Loucy (cell line): ENCODE measurements around the gene BZW2.

ENCODE experiments used
- H2AFZ ChIP-seq: fragments of 200-600 bp; sonication (generic); 2 replicates; pipeline ENCODE4 v1.6.0; 2016; ENCODE audit warnings: antibody characterized with exemption, mild to moderate bottlenecking, low read length, moderate library complexity
- H3F3A ChIP-seq: fragments of 200-600 bp; 2 replicates; pipeline ENCODE4 v1.6.0; 2016; ENCODE audit warnings: antibody characterized with exemption, low read depth, mild to moderate bottlenecking
- H3K27me3 ChIP-seq: fragments of 200-600 bp; sonication (generic); 2 replicates; pipeline ENCODE4 v1.6.1; 2014; ENCODE audit warnings: low read length, mild to moderate bottlenecking; ENCODE audit not compliant: insufficient read depth, poor library complexity, severe bottlenecking
- H3K36me3 ChIP-seq: fragments of 200-600 bp; sonication (generic); 2 replicates; pipeline ENCODE4 v1.6.1; 2016; ENCODE audit warnings: low read length; ENCODE audit not compliant: insufficient read depth
- H3K4me1 ChIP-seq: fragments of 200-600 bp; sonication (generic); 2 replicates; pipeline ENCODE4 v1.5.1; 2014; ENCODE audit warnings: low read length, mild to moderate bottlenecking; ENCODE audit not compliant: insufficient read depth, poor library complexity, severe bottlenecking
- H3K4me2 ChIP-seq: fragments of 200-600 bp; sonication (generic); 2 replicates; pipeline ENCODE4 v1.6.0; 2014; ENCODE audit warnings: antibody characterized with exemption, low read length, low read depth, mild to moderate bottlenecking; ENCODE audit not compliant: poor library complexity, severe bottlenecking
- H3K4me3 ChIP-seq: fragments of 200-600 bp; sonication (generic); 2 replicates; pipeline ENCODE4 v1.5.1; 2014; ENCODE audit warnings: low read length, mild to moderate bottlenecking, mixed read lengths; ENCODE audit not compliant: poor library complexity, severe bottlenecking
- H3K79me2 ChIP-seq: fragments of 200-600 bp; sonication (generic); 2 replicates; pipeline ENCODE4 v1.6.1; 2014; ENCODE audit warnings: low read length; ENCODE audit not compliant: insufficient read depth
- H3K9ac ChIP-seq: fragments of 200-600 bp; sonication (generic); 2 replicates; pipeline ENCODE4 v1.6.0; 2014; ENCODE audit warnings: mild to moderate bottlenecking, low read depth, low read length, moderate library complexity; ENCODE audit not compliant: poor library complexity, severe bottlenecking
- H3K9me2 ChIP-seq: fragments of 200-600 bp; sonication (generic); replicated peaks from 2 replicates; pipeline ENCODE4 v1.6.1; 2016; ENCODE audit warnings: low read depth, low read length, mixed read lengths
- H3K9me3 ChIP-seq: fragments of 200-600 bp; sonication (generic); 2 replicates; pipeline ENCODE4 v1.6.1; 2014; ENCODE audit warnings: mild to moderate bottlenecking, antibody characterized with exemption, low read length, low read depth; ENCODE audit not compliant: insufficient read depth
- H4K20me1 ChIP-seq: fragments of 200-600 bp; sonication (generic); 2 replicates; pipeline ENCODE4 v1.6.0; 2014; ENCODE audit warnings: antibody characterized with exemption, low read length, mild to moderate bottlenecking; ENCODE audit not compliant: insufficient read depth, poor library complexity, severe bottlenecking
- EZH2phosphoT487 ChIP-seq: fragments of 200-600 bp; IDR thresholded peaks from 2 replicates; pipeline ENCODE4 v1.6.1; 2018; ENCODE audit warnings: antibody characterized with exemption, mild to moderate bottlenecking, moderate library complexity, borderline replicate concordance
- TF ChIP-seq, protein P1 (sequence below): fragments of 200-600 bp; sonication (generic); conservative IDR thresholded peaks from 2 replicates; pipeline ENCODE4 v1.5.1; 2014; ENCODE audit warnings: mild to moderate bottlenecking, antibody characterized with exemption, low read length

The BZW2 gene

DNA sequence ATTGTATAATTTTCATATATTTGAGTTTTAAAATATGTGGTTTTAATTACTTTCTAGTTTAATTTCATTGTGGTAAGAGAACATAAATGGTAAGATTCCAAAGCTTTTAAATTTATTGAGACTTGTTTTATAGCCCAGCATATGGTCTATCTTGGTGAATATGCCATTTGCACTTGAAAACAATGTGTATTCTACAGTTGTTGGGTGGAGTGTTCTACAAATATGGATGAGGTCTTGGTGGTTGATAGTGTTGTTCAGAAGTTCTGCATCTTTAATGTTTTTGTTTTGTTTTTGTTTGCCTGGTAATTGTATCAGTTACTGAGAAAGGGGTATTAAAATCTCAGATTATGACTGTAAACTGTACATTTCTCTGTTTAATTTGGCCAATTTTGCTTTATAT is 69.9 kb downstream of the BZW2 start:
- no peak overlapping the region for H2AFZ ChIP-seq
- no peaks in the 10 kb centered on the region for H3K79me2 ChIP-seq
- TF ChIP-seq EZH2phosphoT487 = no peak
- TF ChIP-seq, protein P1, sequence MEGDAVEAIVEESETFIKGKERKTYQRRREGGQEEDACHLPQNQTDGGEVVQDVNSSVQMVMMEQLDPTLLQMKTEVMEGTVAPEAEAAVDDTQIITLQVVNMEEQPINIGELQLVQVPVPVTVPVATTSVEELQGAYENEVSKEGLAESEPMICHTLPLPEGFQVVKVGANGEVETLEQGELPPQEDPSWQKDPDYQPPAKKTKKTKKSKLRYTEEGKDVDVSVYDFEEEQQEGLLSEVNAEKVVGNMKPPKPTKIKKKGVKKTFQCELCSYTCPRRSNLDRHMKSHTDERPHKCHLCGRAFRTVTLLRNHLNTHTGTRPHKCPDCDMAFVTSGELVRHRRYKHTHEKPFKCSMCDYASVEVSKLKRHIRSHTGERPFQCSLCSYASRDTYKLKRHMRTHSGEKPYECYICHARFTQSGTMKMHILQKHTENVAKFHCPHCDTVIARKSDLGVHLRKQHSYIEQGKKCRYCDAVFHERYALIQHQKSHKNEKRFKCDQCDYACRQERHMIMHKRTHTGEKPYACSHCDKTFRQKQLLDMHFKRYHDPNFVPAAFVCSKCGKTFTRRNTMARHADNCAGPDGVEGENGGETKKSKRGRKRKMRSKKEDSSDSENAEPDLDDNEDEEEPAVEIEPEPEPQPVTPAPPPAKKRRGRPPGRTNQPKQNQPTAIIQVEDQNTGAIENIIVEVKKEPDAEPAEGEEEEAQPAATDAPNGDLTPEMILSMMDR = no peak
- H3K27me3 ChIP-seq = no peaks in the 10 kb centered on the region
- H3K9ac ChIP-seq = no peak overlapping the region
- no peaks in the 10 kb centered on the region for H3K9me2 ChIP-seq
- peaks cover 4% of the 10 kb centered on the region for H3K4me1 ChIP-seq
- H3K36me3 ChIP-seq = no peaks in the 10 kb centered on the region
- no peak overlapping the region for H3K4me3 ChIP-seq
- H4K20me1 ChIP-seq = no peaks in the 10 kb centered on the region
- H3F3A ChIP-seq = 0 out of 2 replicates have a peak, but pooled peaks cover 4% of the 10 kb centered on the region
- no peaks in the 10 kb centered on the region for H3K9me3 ChIP-seq
- no peak overlapping the region for H3K4me2 ChIP-seq

DNA sequence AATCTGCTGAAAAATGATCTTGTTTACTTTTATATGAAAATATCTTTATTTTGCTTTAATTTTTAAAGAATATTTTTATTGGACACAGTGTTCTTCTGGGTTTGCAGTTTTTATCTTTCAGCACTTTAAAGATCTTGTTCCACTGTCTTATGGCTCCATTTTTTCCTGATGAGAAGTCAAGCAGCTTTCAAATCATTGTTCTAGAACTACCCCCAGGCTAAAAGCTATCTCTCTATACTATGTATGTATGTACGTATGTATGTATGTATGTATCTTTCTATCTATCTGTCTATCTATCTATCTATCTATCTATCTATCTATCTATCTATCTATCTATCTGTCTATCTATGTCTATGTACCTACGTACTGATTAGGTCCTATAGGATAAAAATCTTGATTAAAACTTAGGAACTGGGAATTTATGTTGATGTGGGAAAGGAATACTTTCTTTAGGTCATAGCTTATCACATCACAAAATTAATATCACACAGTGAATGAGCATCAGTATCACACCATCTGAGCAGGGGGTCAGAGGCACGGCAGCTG is 72.2 kb downstream of the BZW2 start:
- Histone ChIP-seq H3K36me3 (no peaks in the 10 kb centered on the region), H3K27me3 (no peaks in the 10 kb centered on the region), H3F3A (no peaks in the 10 kb centered on the region), H3K4me1 (no peaks in the 10 kb centered on the region), H3K9ac (no peak overlapping the region), H3K9me2 (no peaks in the 10 kb centered on the region), H2AFZ (no peak overlapping the region), H3K4me3 (no peak overlapping the region), H3K79me2 (no peaks in the 10 kb centered on the region), H3K4me2 (no peak overlapping the region), H3K9me3 (no peaks in the 10 kb centered on the region), H4K20me1 (no peaks in the 10 kb centered on the region)
- no peak for TF ChIP-seq EZH2phosphoT487
- TF ChIP-seq, protein P1 = no peak

DNA sequence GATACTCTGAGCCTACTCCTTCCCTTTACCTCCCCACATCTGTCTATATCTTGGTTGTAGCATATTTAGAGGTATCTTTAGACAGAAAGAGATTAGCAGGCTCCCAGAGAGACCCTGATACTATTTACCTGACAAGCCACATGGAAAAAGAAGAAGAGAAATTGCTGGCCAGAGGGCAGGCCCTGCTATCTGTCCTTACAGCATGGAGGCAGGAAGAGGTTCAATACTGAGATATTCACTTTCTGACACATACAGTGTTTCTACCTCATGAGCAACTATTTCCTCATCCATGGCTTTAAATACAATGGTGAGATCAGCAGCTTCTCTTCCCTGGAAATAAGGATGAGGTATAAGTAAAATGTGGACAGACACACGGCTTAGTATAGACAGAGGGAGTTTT is 73.7 kb downstream of the BZW2 start:
- no peak for TF ChIP-seq EZH2phosphoT487
- TF ChIP-seq, protein P1 = no peak
- Histone ChIP-seq H3K27me3 (no peaks in the 10 kb centered on the region), H4K20me1 (no peaks in the 10 kb centered on the region), H3K9me3 (no peaks in the 10 kb centered on the region), H3K79me2 (no peaks in the 10 kb centered on the region), H3K4me1 (no peaks in the 10 kb centered on the region), H2AFZ (no peak overlapping the region), H3K9me2 (no peaks in the 10 kb centered on the region), H3K36me3 (no peaks in the 10 kb centered on the region), H3K9ac (no peak overlapping the region), H3K4me2 (no peak overlapping the region), H3K4me3 (no peak overlapping the region), H3F3A (no peaks in the 10 kb centered on the region)
